H1 (cell line): ENCODE measurements around the gene PABPN1. TPM values are rescaled to one million over a fixed set of nuclear protein-coding genes. Genes with fewer than 3 reads are reported as not detected.

Experiments used
- CBX5 ChIP-seq: fragments of 300-800, 300-1000 bp; sonication (generic); IDR thresholded peaks from 2 replicates; pipeline ENCODE4 v1.7.1; 2016; ENCODE audit warnings: antibody characterized with exemption, low read length, low read depth
- CBX8 ChIP-seq: fragments of 300-800, 300-1000 bp; sonication (generic); IDR thresholded peaks from 2 replicates; pipeline ENCODE4 v1.7.1; 2016; ENCODE audit warnings: low read depth, low read length, borderline replicate concordance
- CTBP2 ChIP-seq: IDR thresholded peaks from 2 replicates; pipeline ENCODE4 v1.7.0; 2011; ENCODE audit warnings: borderline replicate concordance, mild to moderate bottlenecking, moderate library complexity, mixed read lengths, low read length; ENCODE audit not compliant: insufficient read depth, insufficient read length
- TAF7 ChIP-seq: optimal IDR thresholded peaks from 2 replicates; pipeline ENCODE3; 2011; ENCODE audit warnings: low read depth, mild to moderate bottlenecking, inconsistent platforms, low read length, moderate library complexity, borderline replicate concordance
- polyA plus RNA-seq, 7 experiments: library from polyadenylated mRNA; depleted of rRNA in 3 of 7; stranded (reverse) in 5 of 7; unstranded in 2 of 7; fragments of >200 nt in 5 of 7; fragments of 200-250 nt in 2 of 7; gene quantifications; 1 replicate in 5 of 7; 2 replicates in 1 of 7; 4 replicates in 1 of 7; pipeline versions ENCODE4 v1.2.1 to v1.2.3, GENCODE V29; 2011 to 2013; ENCODE audit warnings: missing spikeins in 2 of 7, mixed read lengths in 2 of 7
- total RNA-seq: library from RNA; stranded (reverse); fragmentation: NEBNext Ultra II Directional; extraction: Animal tissue kit (Norgen Biotek cat#: 25700); gene quantifications from 2 replicates; pipeline ENCODE4 v1.2.1, GENCODE V29; 2021
- TF ChIP-seq, protein P1 (sequence below): fragments of 300-600 bp; sonication (generic); IDR thresholded peaks from 2 replicates; pipeline ENCODE4 v1.7.1; 2012; ENCODE audit warnings: low read length, moderate library complexity, mild to moderate bottlenecking, inconsistent platforms; ENCODE audit not compliant: insufficient replicate concordance
- TF ChIP-seq, protein P2 (sequence below), 3 experiments: IDR thresholded peaks; 1 replicate in 2 of 3; 2 replicates in 1 of 3; pipeline versions ENCODE4 v1.5.1 to v1.6.1; 2011; ENCODE audit warnings: low read length in 3 of 3, mild to moderate bottlenecking in 3 of 3, inconsistent platforms in 2 of 3, low read depth in 1 of 3, moderate library complexity in 1 of 3; ENCODE audit not compliant: insufficient read depth in 1 of 3; ENCODE audit errors: control extremely low read depth in 1 of 3

PABPN1 gene
- total and polyA plus RNA-seq, 2 of the 8 experiments (the other 6 are each of a cell fraction or from before 2014, with no cell fraction given) = 300 to 331 TPM

DNA sequence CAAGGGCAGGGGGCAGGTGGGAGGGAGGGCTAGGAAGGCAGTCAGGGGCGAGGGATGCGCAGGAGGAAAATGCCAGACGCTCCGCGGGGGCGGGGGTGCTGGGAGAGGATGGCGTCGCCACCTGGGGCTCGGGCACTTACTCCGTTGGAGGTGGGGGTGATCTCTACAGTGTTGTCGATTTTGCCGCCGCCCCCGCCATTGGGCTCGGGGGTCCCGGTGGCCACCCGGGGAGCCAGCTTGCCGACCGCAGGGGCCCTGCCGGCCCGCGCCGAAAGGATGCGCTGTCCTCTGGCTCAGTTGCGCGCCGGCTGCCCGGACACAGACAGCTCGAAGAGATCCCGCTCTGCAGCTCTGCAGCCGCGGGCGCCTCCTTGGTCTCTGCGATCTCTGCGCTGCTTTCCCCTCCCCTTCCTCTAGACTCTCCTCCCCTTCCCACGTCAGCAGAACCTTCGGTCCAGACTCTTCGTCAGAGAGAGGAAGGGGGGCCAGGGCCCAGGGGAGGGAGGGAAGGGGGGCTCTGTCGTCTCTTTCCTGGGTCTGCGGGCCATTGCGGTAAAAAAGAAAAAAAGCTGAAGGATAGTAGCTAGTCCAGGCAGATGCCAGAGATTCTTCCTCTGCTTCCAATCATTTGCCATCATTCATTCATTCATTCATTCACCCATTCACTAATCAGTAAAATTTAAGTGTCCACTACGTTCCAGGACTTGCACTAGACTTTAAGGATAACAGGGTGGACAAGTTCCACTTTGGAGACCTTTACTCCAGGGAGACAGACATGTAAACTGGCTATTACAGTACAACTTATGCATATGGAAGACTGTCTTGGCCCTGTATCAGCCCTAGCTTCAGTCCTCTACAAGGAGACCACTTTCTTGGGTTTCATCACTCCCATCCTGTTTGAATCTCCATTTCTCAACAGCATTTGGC is 31.5 kb downstream of the PABPN1 start, which contains the start of gene SLC22A17 (continued):
- TF ChIP-seq, protein P1, sequence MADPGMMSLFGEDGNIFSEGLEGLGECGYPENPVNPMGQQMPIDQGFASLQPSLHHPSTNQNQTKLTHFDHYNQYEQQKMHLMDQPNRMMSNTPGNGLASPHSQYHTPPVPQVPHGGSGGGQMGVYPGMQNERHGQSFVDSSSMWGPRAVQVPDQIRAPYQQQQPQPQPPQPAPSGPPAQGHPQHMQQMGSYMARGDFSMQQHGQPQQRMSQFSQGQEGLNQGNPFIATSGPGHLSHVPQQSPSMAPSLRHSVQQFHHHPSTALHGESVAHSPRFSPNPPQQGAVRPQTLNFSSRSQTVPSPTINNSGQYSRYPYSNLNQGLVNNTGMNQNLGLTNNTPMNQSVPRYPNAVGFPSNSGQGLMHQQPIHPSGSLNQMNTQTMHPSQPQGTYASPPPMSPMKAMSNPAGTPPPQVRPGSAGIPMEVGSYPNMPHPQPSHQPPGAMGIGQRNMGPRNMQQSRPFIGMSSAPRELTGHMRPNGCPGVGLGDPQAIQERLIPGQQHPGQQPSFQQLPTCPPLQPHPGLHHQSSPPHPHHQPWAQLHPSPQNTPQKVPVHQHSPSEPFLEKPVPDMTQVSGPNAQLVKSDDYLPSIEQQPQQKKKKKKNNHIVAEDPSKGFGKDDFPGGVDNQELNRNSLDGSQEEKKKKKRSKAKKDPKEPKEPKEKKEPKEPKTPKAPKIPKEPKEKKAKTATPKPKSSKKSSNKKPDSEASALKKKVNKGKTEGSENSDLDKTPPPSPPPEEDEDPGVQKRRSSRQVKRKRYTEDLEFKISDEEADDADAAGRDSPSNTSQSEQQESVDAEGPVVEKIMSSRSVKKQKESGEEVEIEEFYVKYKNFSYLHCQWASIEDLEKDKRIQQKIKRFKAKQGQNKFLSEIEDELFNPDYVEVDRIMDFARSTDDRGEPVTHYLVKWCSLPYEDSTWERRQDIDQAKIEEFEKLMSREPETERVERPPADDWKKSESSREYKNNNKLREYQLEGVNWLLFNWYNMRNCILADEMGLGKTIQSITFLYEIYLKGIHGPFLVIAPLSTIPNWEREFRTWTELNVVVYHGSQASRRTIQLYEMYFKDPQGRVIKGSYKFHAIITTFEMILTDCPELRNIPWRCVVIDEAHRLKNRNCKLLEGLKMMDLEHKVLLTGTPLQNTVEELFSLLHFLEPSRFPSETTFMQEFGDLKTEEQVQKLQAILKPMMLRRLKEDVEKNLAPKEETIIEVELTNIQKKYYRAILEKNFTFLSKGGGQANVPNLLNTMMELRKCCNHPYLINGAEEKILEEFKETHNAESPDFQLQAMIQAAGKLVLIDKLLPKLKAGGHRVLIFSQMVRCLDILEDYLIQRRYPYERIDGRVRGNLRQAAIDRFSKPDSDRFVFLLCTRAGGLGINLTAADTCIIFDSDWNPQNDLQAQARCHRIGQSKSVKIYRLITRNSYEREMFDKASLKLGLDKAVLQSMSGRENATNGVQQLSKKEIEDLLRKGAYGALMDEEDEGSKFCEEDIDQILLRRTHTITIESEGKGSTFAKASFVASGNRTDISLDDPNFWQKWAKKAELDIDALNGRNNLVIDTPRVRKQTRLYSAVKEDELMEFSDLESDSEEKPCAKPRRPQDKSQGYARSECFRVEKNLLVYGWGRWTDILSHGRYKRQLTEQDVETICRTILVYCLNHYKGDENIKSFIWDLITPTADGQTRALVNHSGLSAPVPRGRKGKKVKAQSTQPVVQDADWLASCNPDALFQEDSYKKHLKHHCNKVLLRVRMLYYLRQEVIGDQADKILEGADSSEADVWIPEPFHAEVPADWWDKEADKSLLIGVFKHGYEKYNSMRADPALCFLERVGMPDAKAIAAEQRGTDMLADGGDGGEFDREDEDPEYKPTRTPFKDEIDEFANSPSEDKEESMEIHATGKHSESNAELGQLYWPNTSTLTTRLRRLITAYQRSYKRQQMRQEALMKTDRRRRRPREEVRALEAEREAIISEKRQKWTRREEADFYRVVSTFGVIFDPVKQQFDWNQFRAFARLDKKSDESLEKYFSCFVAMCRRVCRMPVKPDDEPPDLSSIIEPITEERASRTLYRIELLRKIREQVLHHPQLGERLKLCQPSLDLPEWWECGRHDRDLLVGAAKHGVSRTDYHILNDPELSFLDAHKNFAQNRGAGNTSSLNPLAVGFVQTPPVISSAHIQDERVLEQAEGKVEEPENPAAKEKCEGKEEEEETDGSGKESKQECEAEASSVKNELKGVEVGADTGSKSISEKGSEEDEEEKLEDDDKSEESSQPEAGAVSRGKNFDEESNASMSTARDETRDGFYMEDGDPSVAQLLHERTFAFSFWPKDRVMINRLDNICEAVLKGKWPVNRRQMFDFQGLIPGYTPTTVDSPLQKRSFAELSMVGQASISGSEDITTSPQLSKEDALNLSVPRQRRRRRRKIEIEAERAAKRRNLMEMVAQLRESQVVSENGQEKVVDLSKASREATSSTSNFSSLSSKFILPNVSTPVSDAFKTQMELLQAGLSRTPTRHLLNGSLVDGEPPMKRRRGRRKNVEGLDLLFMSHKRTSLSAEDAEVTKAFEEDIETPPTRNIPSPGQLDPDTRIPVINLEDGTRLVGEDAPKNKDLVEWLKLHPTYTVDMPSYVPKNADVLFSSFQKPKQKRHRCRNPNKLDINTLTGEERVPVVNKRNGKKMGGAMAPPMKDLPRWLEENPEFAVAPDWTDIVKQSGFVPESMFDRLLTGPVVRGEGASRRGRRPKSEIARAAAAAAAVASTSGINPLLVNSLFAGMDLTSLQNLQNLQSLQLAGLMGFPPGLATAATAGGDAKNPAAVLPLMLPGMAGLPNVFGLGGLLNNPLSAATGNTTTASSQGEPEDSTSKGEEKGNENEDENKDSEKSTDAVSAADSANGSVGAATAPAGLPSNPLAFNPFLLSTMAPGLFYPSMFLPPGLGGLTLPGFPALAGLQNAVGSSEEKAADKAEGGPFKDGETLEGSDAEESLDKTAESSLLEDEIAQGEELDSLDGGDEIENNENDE = no peak
- TF ChIP-seq TAF7 = no peak
- TF ChIP-seq, protein P2, sequence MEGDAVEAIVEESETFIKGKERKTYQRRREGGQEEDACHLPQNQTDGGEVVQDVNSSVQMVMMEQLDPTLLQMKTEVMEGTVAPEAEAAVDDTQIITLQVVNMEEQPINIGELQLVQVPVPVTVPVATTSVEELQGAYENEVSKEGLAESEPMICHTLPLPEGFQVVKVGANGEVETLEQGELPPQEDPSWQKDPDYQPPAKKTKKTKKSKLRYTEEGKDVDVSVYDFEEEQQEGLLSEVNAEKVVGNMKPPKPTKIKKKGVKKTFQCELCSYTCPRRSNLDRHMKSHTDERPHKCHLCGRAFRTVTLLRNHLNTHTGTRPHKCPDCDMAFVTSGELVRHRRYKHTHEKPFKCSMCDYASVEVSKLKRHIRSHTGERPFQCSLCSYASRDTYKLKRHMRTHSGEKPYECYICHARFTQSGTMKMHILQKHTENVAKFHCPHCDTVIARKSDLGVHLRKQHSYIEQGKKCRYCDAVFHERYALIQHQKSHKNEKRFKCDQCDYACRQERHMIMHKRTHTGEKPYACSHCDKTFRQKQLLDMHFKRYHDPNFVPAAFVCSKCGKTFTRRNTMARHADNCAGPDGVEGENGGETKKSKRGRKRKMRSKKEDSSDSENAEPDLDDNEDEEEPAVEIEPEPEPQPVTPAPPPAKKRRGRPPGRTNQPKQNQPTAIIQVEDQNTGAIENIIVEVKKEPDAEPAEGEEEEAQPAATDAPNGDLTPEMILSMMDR (IDR thresholded peaks at IDR 0.05; ENCODE audit: control extremely low read depth in 1 of 3, insufficient read depth in 1 of 3, low read depth in 1 of 3, low read length in 3 of 3) = peak in 2 of 3 experiments; percentile 11 to 22; a peak in 2 of 4 replicates
- TF ChIP-seq CBX5 = no peak
- TF ChIP-seq CBX8 = no peak
- no peak for TF ChIP-seq CTBP2
